Posterior cingulate gyrus (tissue), 11 donors: ENCODE data around the gene DACT2.

Experiments
- DNase-seq, 10 donors: peaks; one replicate each; pipeline versions ENCODE4 v3.0.0 to v3.0.0-alpha.2; 2020 to 2021; ENCODE audit warnings: mixed read lengths in 3 of 10
- intact Hi-C: fragments of 100-400 bp; cut with DNase I; formaldehyde crosslinking; loops from one replicate; pipeline ENCODE4 v1.15.1; 2023

DACT2 gene

GRCh38 chr6:168354338-168354737 is 34.8 kb upstream of the DACT2 start:
- intact Hi-C loops, result loop anchor here (10.0 kb wide), 1 partner anchor 130 kb away; no protein-coding TSS in a partner anchor
- peak in 1 of 10 donors; percentile 45 for DNase-seq

- peak in 1 of 10 donors; percentile 63 for DNase-seq
- intact Hi-C loops, result loop anchor here (10.0 kb wide), 1 partner anchor 128 kb away; no protein-coding TSS in a partner anchor
Observed at GRCh38 chr6:168353041-168353440, 33.5 kb upstream of the DACT2 start.

GRCh38 chr6:168352096-168352495 is 32.5 kb upstream of the DACT2 start:
- DNase-seq, result no peak
- intact Hi-C loops, result loop anchor here (10.0 kb wide), 1 partner anchor 127 kb away; no protein-coding TSS in a partner anchor

DNA sequence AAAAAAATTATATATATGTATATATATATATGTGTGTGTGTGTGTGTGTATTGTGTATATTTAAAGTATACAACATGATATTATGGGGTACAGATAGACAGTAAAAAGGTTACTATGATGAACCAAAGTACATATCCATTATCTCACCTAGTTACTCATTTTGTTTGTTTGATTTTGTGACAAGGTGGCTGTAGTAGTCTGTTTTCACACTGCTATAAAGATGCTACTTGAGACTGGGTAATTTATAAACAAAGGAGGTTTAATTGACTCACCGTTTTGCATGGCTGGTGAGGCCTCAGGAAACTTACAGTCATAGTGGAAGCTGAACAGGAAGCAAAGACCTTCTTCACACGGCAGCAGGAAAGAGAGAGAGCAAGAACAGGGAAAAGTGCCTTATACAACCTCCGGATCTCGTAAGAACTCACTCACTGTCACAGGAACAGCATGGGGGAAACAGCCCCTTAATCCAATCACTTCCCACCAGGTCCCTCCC is 30.2 kb upstream of the DACT2 start:
- no peak for DNase-seq
- intact Hi-C loops, result loop anchor here (10.0 kb wide), 1 partner anchor 125 kb away; no protein-coding TSS in a partner anchor

DNA sequence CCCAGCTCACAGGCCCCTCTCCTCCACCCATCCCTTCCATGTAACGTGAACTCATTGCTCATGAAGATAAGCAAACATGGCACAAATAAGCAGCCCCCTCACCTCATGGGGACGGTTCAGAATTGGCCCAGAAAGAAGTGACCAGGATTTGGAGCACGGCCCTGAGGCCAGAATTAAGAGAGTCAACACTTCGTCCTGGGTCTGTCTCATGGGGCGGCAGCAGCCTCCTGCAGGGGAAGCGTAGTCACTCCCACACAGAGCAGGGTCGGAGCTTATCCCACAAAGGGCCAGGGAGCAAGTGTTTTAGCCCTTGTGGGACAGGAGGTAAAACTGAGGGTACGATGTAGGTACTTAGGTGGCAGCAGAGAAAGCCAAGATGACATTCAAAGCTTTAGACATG is 28.6 kb upstream of the DACT2 start:
- no peak for DNase-seq
- intact Hi-C loops, result no loop called here

- intact Hi-C loops, result no loop called here
- DNase-seq, result no peak
Observed at GRCh38 chr6:168347615-168348014, 28.0 kb upstream of the DACT2 start.

- intact Hi-C loops, result no loop called here
- no peak for DNase-seq
Observed at GRCh38 chr6:168347053-168347452, 27.5 kb upstream of the DACT2 start.

DNA sequence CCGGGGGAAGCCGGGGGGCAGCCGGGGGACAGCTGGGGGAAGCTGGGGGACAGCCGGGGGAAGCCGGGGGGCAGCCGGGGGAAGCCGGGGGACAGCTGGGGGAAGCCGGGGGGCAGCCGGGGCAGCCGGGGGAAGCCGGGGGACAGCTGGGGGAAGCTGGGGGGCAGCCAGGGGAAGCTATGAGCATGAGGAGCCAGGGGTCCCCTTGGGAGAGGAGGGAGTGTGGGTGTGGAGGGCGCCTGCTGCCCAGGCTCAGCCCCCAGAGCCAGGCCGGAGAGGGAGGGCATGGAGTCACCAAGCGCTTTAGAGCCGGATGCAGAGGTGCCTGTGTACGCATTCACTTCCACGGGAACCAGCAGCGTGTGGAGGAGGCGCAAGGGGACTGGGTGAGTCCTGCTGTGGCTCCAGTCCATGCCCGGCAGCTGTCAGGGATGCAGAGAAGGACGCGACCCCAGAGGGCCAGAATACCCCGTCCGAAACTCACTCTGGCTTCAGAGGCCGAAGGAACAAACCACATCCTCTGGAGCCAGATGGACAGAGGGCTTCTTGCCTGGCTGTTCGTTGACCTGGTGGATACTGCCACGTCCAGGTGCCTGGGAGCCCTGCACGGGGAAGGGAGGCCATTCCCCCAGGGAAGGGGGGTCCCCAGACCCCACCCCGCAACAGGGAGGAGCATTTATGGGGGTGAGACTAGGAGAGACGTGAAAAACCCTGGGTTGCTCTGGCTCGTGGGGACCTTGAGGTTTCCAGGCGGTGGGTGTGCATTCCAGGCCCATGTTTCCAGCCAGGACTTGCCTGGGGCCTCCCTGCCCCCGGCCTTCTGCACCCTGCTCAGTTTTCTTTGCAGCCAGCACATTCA is 26.5 kb upstream of the DACT2 start:
- intact Hi-C loops, result no loop called here
- DNase-seq, result no peak

DNA sequence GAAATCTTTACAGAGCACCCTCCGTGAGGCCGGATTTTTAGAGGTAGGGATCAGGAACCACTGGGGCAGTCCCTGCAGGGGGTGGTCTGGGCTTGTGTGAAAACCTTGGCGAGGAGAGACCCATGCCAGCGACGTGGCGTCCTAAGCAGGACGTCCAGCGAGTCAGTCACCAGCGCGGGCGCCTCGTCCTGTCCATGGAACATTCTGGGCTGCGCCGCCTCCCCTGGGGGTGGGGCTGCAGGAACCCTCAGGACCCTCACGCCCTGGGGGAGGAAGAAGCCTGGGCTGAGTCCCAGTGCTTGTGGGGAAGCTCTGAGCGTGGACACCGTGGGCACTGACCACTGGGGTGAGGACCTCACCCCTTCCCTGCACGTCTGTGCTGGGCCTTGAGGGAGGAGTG is 25.7 kb upstream of the DACT2 start:
- DNase-seq, result no peak
- intact Hi-C loops, result no loop called here

- no peak for DNase-seq
Observed at GRCh38 chr6:168344338-168344737, 24.8 kb upstream of the DACT2 start.

DNA sequence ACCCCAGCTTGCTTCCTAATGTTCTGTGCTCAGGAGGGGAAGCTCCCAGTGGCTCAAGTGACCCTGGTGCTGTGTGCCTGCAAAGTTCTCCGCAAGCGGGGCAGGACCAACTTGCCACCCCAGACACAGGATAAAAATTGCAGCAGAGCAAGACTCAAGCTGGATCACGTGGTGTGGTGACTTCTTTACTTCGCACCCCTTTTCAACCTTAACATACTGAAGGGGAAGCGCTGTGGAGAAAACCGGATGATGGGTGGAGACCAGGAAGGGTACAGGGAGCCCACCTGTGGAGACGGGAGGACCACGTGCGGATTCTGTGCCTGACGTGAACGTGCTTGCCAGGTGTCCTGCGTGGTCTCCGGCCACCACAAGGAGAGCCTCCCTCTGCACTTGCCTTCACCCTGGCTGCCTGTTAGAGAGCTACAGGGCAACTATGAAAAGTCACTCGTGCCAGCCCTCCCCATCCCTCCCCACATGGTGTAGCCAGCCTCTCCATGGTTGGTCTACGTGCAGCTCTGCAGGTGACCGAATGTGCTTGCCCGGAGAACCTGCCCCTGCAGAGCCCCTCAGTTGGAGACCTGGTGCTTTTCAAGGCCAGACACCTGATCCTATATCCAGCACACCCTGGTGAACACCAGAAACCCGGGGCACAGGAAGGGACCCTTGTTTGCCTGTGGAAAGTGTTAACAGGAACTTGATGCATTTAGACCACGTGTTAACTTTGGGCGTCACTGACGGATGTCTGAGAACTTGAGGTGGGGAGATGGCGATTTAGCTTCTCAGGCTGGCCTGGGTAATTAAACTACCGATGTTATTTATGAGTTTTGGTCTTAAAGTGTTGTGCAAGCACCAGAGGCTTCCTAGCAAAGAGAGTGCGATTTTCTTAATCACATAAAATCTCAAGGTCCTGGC is 23.9 kb upstream of the DACT2 start:
- no peak for DNase-seq
- intact Hi-C loops, result no loop called here

More at GRCh38 chr6:168344338-168344737, 24.8 kb upstream of the DACT2 start:
- intact Hi-C loops, result no loop called here

- intact Hi-C loops, result no loop called here
- DNase-seq, result no peak
Observed at GRCh38 chr6:168342636-168343035, 23.1 kb upstream of the DACT2 start.

DNA sequence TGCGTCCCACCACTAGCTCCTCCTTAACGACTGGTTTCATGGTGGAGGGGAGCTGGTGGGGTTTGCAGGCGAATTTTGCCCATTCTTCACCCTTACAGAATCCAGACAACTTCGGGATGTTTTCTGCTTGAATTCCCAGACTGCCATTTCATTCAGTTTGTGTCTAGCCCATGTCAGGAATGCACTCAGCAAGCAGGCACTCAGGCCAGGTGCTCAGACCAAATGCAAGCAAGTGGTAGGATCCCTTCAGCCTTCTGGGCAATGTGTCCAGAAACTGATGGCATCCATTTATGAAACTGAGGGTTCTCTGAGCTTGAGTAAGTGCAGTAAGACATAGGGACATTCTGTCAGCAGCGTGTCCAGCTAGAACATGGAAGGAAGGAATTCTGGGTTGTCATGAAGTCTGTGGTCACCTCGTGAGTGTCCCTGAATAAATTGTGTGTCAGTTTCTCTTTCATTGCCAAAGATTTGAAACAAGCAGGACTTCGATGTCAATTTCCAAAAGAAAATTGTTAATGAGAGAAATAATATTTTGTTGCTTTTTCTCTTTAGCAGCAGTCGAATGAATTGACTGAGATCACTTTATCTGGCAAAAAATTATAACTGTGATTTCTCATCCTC is 21.8 kb upstream of the DACT2 start:
- intact Hi-C loops, result no loop called here

GRCh38 chr6:168340819-168341218 is 21.2 kb upstream of the DACT2 start:
- intact Hi-C loops, result no loop called here
- DNase-seq, result no peak

More for the DNA sequence above, 21.8 kb upstream of the DACT2 start:
- no peak for DNase-seq

DNA sequence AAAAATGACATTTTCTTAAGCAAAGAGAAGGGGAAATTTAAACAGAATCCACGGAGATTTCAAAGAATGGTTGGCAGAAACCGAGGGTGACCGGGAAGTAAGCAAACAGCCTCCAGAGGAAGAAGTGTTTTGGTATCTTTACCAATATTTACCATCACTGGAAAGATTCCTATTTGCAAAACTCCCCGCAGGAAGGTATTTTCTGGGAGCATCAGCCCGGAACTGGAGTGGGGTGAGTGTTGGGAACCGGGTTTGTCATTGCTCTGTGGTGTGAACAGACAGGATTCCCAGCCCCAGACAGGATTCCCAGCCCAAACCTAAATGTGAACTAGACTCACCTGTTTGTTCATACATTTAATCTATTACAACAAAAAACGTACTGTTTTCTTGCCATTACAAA is 19.2 kb upstream of the DACT2 start:
- intact Hi-C loops, result no loop called here
- DNase-seq, result no peak

GRCh38 chr6:168336967-168337366 is 17.4 kb upstream of the DACT2 start:
- intact Hi-C loops, result no loop called here
- no peak for DNase-seq

- intact Hi-C loops, result no loop called here
- DNase-seq, result no peak
Observed at GRCh38 chr6:168333989-168334388, 14.4 kb upstream of the DACT2 start.

- no peak for DNase-seq
Observed at GRCh38 chr6:168333491-168333890, 13.9 kb upstream of the DACT2 start.

GRCh38 chr6:168333039-168333438 is 13.5 kb upstream of the DACT2 start:
- no peak for DNase-seq
- intact Hi-C loops, result no loop called here

More at GRCh38 chr6:168333491-168333890, 13.9 kb upstream of the DACT2 start:
- intact Hi-C loops, result no loop called here

DNA sequence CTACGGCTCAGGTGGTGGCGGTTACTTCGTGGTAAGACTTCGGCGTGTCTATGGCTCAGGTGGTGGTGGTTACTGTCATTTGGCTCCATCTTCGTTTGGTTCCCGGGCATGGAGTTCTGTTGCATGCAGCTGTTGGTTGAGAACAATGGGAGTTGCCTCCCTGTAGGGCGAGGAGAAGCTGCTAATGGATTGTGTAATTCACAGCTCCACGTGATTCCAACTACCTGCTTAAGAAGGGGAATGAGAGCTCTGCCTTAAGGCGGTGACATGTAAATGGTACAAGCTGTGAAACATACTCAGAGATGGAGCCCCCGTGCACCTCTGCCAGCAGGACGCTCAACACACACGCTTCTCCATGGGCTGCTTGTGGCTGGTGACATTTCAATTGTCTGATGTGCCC is 12.4 kb upstream of the DACT2 start:
- DNase-seq, result no peak
- intact Hi-C loops, result no loop called here
